B cell (primary cell): ENCODE results near the gene ST6GALNAC3.

Experiments used
- CTCF ChIP-seq: fragments of 200-600 bp; IDR thresholded peaks from one replicate; pipeline ENCODE4 v1.8.0; 2022; ENCODE audit warnings: antibody characterized with exemption, mild to moderate bottlenecking
- EZH2 ChIP-seq: IDR thresholded peaks from 2 replicates; pipeline ENCODE4 v1.6.1; 2012; ENCODE audit warnings: borderline replicate concordance, low read depth, mild to moderate bottlenecking, moderate library complexity, low read length; ENCODE audit not compliant: insufficient read depth, poor library complexity, severe bottlenecking

- no peak for TF ChIP-seq CTCF
- TF ChIP-seq EZH2 = no peak
Observed at GRCh38 chr1:76156987-76157386, 82.4 kb downstream of the ST6GALNAC3 start.
